Measurements from ENCODE around the gene ATP5PO. TPM values are rescaled to one million over a fixed set of nuclear protein-coding genes. Genes with fewer than 3 reads are reported as not detected.

The ATP5PO gene
- polyA plus RNA-seq, 4 donors = 206 to 904 (median 590) TPM

GRCh38 chr21:33901412-33902288 lies 14.0 kb downstream of the ATP5PO start:
- Histone ChIP-seq H3K4me1 (ENCODE audit: control insufficient read depth in 3 of 3, insufficient read depth in 2 of 3, low read depth in 1 of 3, low read length in 2 of 3) (no peaks in the 10 kb centered on the region), H3K4me3 (ENCODE audit: low read depth in 1 of 3, low read length in 3 of 3) (no peak overlapping the region), H3K36me3 (ENCODE audit: control insufficient read depth in 3 of 3, insufficient read depth in 2 of 3, low read depth in 1 of 3, low read length in 3 of 3) (peaks cover 16 to 54% (median 25%) of the 10 kb centered on the region in 3 donors), H3K27ac (ENCODE audit: low read depth in 1 of 3, low read length in 2 of 3) (no peak overlapping the region), H3K27me3 (ENCODE audit: control insufficient read depth in 3 of 3, insufficient read depth in 3 of 3, low read length in 3 of 3) (no peaks in the 10 kb centered on the region), H3K9me3 (ENCODE audit: control insufficient read depth in 2 of 2, insufficient read depth in 1 of 2, low read depth in 1 of 2, low read length in 1 of 2) (no peaks in the 10 kb centered on the region)
- WGBS, 3 donors = 73 to 82% (median 82%) methylated on average over 13 of the region's 13 CpGs
- DNase-seq = peak; percentile 25 to 48
- FAIRE-seq = no peak

DNA sequence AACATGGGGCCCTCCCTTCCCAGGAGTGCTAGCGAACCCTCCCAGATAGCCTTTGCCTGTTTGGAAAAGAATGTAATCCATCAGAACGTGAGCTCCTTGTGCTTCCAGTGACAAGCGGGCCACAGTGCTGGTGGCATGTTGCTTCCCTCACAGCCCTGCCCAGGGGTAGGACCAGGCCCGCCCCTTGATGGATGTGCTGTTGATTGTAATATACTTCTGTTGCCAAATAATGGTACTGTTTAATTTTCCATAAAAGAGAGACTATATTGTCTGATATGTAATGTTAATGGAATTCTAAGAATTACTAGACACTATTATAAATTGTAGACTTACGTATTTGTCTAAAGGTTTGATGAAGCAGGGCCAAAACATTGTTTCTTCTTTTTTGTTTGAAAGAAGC lies 16.4 kb downstream of the ATP5PO start:
- FAIRE-seq (no peak), DNase-seq (no peak)
- H3K27ac ChIP-seq (ENCODE audit: low read depth in 1 of 3, low read length in 2 of 3) = no peak overlapping the region
- peaks cover 0 to 7% (median 0%) of the 10 kb centered on the region in 3 donors for H3K4me1 ChIP-seq (ENCODE audit: control insufficient read depth in 3 of 3, insufficient read depth in 2 of 3, low read depth in 1 of 3, low read length in 2 of 3)
- H3K27me3 ChIP-seq (ENCODE audit: control insufficient read depth in 3 of 3, insufficient read depth in 3 of 3, low read length in 3 of 3) = no peaks in the 10 kb centered on the region
- H3K36me3 ChIP-seq (ENCODE audit: control insufficient read depth in 3 of 3, insufficient read depth in 2 of 3, low read depth in 1 of 3, low read length in 3 of 3) = peaks cover 7 to 33% (median 13%) of the 10 kb centered on the region in 3 donors
- H3K4me3 ChIP-seq (ENCODE audit: low read depth in 1 of 3, low read length in 3 of 3) = no peak overlapping the region
- 84 to 91% (median 90%) methylated on average over 5 of the region's 5 CpGs for WGBS, 3 donors
- no peaks in the 10 kb centered on the region for H3K9me3 ChIP-seq (ENCODE audit: control insufficient read depth in 2 of 2, insufficient read depth in 1 of 2, low read depth in 1 of 2, low read length in 1 of 2)

DNA sequence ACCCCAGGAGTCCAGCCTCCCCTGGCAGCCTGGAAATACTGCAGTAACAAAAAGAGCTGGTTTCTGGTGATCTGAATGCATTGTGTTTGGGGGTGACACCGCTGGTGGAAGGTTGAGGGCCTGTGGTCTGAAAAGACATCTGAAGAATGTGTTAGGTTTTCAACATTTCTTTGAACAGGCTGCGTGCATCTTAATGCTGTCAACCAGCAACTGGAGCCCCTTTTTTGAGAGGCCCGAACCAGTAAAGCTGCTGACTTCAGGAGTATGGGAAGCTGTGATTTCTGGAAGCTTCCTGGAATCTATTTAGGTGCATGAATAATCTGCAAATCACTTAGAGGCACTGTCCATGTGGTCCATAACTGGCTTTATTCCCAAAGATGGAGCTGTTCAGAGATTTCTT lies 17.0 kb downstream of the ATP5PO start:
- Histone ChIP-seq H3K4me1 (ENCODE audit: control insufficient read depth in 3 of 3, insufficient read depth in 2 of 3, low read depth in 1 of 3, low read length in 2 of 3) (peaks cover 0 to 7% (median 0%) of the 10 kb centered on the region in 3 donors), H3K4me3 (ENCODE audit: low read depth in 1 of 3, low read length in 3 of 3) (no peak overlapping the region), H3K27ac (ENCODE audit: low read depth in 1 of 3, low read length in 2 of 3) (no peak overlapping the region), H3K9me3 (ENCODE audit: control insufficient read depth in 2 of 2, insufficient read depth in 1 of 2, low read depth in 1 of 2, low read length in 1 of 2) (no peaks in the 10 kb centered on the region), H3K27me3 (ENCODE audit: control insufficient read depth in 3 of 3, insufficient read depth in 3 of 3, low read length in 3 of 3) (no peaks in the 10 kb centered on the region), H3K36me3 (ENCODE audit: control insufficient read depth in 3 of 3, insufficient read depth in 2 of 3, low read depth in 1 of 3, low read length in 3 of 3) (peaks cover 3 to 29% (median 11%) of the 10 kb centered on the region in 3 donors)
- DNase-seq = no peak
- no peak for FAIRE-seq
- 85 to 94% (median 93%) methylated on average over 3 of the region's 3 CpGs for WGBS, 3 donors

- Histone ChIP-seq H3K27me3 (ENCODE audit: control insufficient read depth in 3 of 3, insufficient read depth in 3 of 3, low read length in 3 of 3) (no peaks in the 10 kb centered on the region), H3K36me3 (ENCODE audit: control insufficient read depth in 3 of 3, insufficient read depth in 2 of 3, low read depth in 1 of 3, low read length in 3 of 3) (peaks cover under 1 to 26% (median 4%) of the 10 kb centered on the region in 3 donors), H3K9me3 (ENCODE audit: control insufficient read depth in 2 of 2, insufficient read depth in 1 of 2, low read depth in 1 of 2, low read length in 1 of 2) (no peaks in the 10 kb centered on the region), H3K4me1 (ENCODE audit: control insufficient read depth in 3 of 3, insufficient read depth in 2 of 3, low read depth in 1 of 3, low read length in 2 of 3) (peaks cover 0 to 7% (median 0%) of the 10 kb centered on the region in 3 donors), H3K27ac (ENCODE audit: low read depth in 1 of 3, low read length in 2 of 3) (no peak overlapping the region), H3K4me3 (ENCODE audit: low read depth in 1 of 3, low read length in 3 of 3) (no peak overlapping the region)
- DNase-seq (no peak), FAIRE-seq (no peak)
- WGBS, 3 donors = 90 to 95% (median 93%) methylated on average over 3 of the region's 3 CpGs
Observed at GRCh38 chr21:33897739-33898138, 17.9 kb downstream of the ATP5PO start.

DNA sequence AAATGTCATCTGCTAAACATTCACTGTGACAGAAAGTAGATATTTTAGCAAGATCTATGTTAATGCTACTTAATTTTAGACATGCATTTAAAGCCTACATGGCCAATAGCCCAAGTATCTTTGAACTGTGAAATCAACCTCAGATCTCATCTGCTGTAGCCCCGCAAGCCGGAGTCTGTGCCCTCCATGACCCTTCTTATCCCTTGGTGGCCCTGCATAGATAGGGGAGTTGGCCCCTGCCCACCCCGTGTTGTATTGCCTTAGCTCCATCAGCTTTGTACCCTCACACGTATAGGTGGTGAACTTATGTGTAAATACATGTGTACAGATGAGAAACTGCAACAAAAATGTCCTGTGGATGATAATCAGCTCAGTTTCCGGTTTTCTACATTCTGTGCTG lies 18.5 kb downstream of the ATP5PO start:
- H3K27me3 ChIP-seq (ENCODE audit: control insufficient read depth in 3 of 3, insufficient read depth in 3 of 3, low read length in 3 of 3) = no peaks in the 10 kb centered on the region
- no peak overlapping the region for H3K27ac ChIP-seq (ENCODE audit: low read depth in 1 of 3, low read length in 2 of 3)
- 77 to 87% (median 82%) methylated on average over 5 of the region's 5 CpGs for WGBS, 3 donors
- H3K9me3 ChIP-seq (ENCODE audit: control insufficient read depth in 2 of 2, insufficient read depth in 1 of 2, low read depth in 1 of 2, low read length in 1 of 2) = no peaks in the 10 kb centered on the region
- peaks cover 0 to 20% (median 3%) of the 10 kb centered on the region in 3 donors for H3K36me3 ChIP-seq (ENCODE audit: control insufficient read depth in 3 of 3, insufficient read depth in 2 of 3, low read depth in 1 of 3, low read length in 3 of 3)
- peaks cover 0 to 7% (median 0%) of the 10 kb centered on the region in 3 donors for H3K4me1 ChIP-seq (ENCODE audit: control insufficient read depth in 3 of 3, insufficient read depth in 2 of 3, low read depth in 1 of 3, low read length in 2 of 3)
- FAIRE-seq (no peak), DNase-seq (no peak)
- H3K4me3 ChIP-seq (ENCODE audit: low read depth in 1 of 3, low read length in 3 of 3) = no peak overlapping the region

DNA sequence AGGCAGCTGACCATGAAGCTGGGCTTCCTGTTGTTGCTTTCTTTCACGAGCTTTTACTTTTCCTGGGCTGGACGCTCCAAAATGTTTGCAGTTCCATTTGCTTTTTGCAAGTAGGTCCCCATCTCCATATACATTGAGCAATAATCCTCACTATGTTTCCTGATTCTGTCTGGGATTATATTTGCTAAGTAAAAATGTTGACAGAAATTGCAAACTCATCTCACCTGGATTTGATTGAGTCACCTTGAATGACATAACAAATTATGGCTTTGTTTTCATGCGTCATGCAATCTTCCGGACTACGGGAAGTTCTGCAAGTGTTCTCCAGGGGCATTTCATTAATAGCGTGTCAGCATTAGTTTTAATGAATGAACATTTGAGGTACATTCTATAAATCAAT lies 18.9 kb downstream of the ATP5PO start:
- FAIRE-seq = no peak
- no peak overlapping the region for H3K27ac ChIP-seq (ENCODE audit: low read depth in 1 of 3, low read length in 2 of 3)
- 83 to 89% (median 88%) methylated on average over 6 of the region's 6 CpGs for WGBS, 3 donors
- peaks cover 0 to 7% (median 0%) of the 10 kb centered on the region in 3 donors for H3K4me1 ChIP-seq (ENCODE audit: control insufficient read depth in 3 of 3, insufficient read depth in 2 of 3, low read depth in 1 of 3, low read length in 2 of 3)
- H3K36me3 ChIP-seq (ENCODE audit: control insufficient read depth in 3 of 3, insufficient read depth in 2 of 3, low read depth in 1 of 3, low read length in 3 of 3) = peaks cover 0 to 15% (median 2%) of the 10 kb centered on the region in 3 donors
- DNase-seq = no peak
- no peaks in the 10 kb centered on the region for H3K9me3 ChIP-seq (ENCODE audit: control insufficient read depth in 2 of 2, insufficient read depth in 1 of 2, low read depth in 1 of 2, low read length in 1 of 2)
- no peak overlapping the region for H3K4me3 ChIP-seq (ENCODE audit: low read depth in 1 of 3, low read length in 3 of 3)
- no peaks in the 10 kb centered on the region for H3K27me3 ChIP-seq (ENCODE audit: control insufficient read depth in 3 of 3, insufficient read depth in 3 of 3, low read length in 3 of 3)

DNA sequence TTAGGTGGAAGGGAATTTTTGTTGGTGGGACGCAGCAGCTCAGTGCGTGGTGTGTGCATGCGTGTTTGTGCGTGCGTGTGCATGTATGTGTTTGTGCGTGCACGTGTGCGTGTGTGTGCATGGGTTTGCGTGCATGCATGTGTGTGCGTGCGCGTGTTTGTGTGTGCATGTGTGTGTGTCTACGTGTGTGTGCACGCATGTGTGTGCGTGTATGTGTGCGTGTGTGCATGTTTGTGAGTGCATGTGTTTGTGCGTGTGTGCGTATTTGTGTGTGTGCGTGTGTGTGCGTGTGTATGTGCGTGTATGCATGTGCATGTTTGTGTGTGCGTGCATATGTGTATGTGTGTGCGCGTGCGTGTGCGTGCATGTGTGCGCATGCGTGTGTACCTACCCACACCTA lies 20.2 kb downstream of the ATP5PO start:
- FAIRE-seq = no peak
- no peak for DNase-seq
- Histone ChIP-seq H3K27ac (ENCODE audit: low read depth in 1 of 3, low read length in 2 of 3) (no peak overlapping the region), H3K9me3 (ENCODE audit: control insufficient read depth in 2 of 2, insufficient read depth in 1 of 2, low read depth in 1 of 2, low read length in 1 of 2) (no peaks in the 10 kb centered on the region), H3K27me3 (ENCODE audit: control insufficient read depth in 3 of 3, insufficient read depth in 3 of 3, low read length in 3 of 3) (no peaks in the 10 kb centered on the region), H3K36me3 (ENCODE audit: control insufficient read depth in 3 of 3, insufficient read depth in 2 of 3, low read depth in 1 of 3, low read length in 3 of 3) (peaks cover 0 to 5% (median 0%) of the 10 kb centered on the region in 3 donors), H3K4me3 (ENCODE audit: low read depth in 1 of 3, low read length in 3 of 3) (no peak overlapping the region), H3K4me1 (ENCODE audit: control insufficient read depth in 3 of 3, insufficient read depth in 2 of 3, low read depth in 1 of 3, low read length in 2 of 3) (peaks cover 0 to 7% (median 0%) of the 10 kb centered on the region in 3 donors)
- 81 to 95% (median 83%) methylated on average over 28 of the region's 28 CpGs for WGBS, 3 donors

- no peaks in the 10 kb centered on the region for H3K9me3 ChIP-seq (ENCODE audit: control insufficient read depth in 2 of 2, insufficient read depth in 1 of 2, low read depth in 1 of 2, low read length in 1 of 2)
- DNase-seq (peak; percentile 40 to 81), FAIRE-seq (no peak)
- peak overlapping the region in 1 of 3 donors; percentile 11 for H3K4me3 ChIP-seq (ENCODE audit: low read depth in 1 of 3, low read length in 3 of 3)
- no peaks in the 10 kb centered on the region for H3K27me3 ChIP-seq (ENCODE audit: control insufficient read depth in 3 of 3, insufficient read depth in 3 of 3, low read length in 3 of 3)
- WGBS, 3 donors = 3 to 9% (median 4%) methylated on average over 20 of the region's 20 CpGs
- H3K4me1 ChIP-seq (ENCODE audit: control insufficient read depth in 3 of 3, insufficient read depth in 2 of 3, low read depth in 1 of 3, low read length in 2 of 3) = peaks cover 0 to 7% (median 0%) of the 10 kb centered on the region in 3 donors
- peaks cover 0 to 5% (median 0%) of the 10 kb centered on the region in 3 donors for H3K36me3 ChIP-seq (ENCODE audit: control insufficient read depth in 3 of 3, insufficient read depth in 2 of 3, low read depth in 1 of 3, low read length in 3 of 3)
- H3K27ac ChIP-seq (ENCODE audit: low read depth in 1 of 3, low read length in 2 of 3) = no peak overlapping the region
Observed at GRCh38 chr21:33894736-33895288, 20.8 kb downstream of the ATP5PO start.

All from small intestine (tissue), 7 donors.